Thyroid gland (tissue), 4 donors: ENCODE results near the gene CCDC158.

Experiments
- POLR2A ChIP-seq, 2 donors: fragments of 450-650 bp; IDR thresholded peaks; one replicate each; pipeline ENCODE4 v1.6.1; 2017; ENCODE audit warnings: antibody characterized with exemption in 2 of 2, mild to moderate bottlenecking in 2 of 2, moderate library complexity in 1 of 2
- TF ChIP-seq, protein P1 (sequence below), 6 experiments: fragments of 200-600 bp in 3 of 6; fragments of 450-650 bp in 3 of 6; sonication (generic) in 3 of 6; IDR thresholded peaks; one replicate each; pipeline ENCODE4 v1.5.1; 2016 to 2019; ENCODE audit warnings: antibody characterized with exemption in 6 of 6, mild to moderate bottlenecking in 2 of 6, inconsistent platforms in 1 of 6, moderate library complexity in 1 of 6

DNA sequence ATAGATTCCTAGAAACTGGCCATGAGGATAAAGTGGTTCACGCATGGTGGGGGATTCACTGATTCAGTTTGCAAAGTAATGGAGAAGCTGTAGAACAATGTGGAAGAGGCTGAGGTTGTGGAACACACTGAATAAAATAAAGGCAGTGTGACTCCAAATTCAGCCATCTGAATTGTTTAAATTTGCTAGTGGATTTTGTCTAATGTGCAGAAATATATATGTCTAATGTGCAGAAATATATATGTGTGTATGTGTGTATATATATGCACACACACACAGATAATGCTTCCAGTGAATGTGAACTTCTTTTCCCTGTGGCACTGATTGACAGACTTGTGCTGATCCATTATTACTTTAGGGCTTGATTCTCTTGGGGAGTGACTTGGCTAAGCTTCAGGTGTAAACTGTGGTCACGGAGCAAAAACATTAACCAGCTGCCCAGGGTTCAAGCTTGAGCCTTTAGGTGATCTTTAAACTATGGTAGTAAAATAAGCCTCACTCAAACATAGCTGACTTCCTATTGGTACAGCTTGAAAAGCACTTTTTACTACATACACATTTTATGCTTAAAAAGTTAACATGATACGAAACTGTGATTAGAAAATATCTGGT lies 110.9 kb downstream of the CCDC158 start:
- TF ChIP-seq, protein P1, sequence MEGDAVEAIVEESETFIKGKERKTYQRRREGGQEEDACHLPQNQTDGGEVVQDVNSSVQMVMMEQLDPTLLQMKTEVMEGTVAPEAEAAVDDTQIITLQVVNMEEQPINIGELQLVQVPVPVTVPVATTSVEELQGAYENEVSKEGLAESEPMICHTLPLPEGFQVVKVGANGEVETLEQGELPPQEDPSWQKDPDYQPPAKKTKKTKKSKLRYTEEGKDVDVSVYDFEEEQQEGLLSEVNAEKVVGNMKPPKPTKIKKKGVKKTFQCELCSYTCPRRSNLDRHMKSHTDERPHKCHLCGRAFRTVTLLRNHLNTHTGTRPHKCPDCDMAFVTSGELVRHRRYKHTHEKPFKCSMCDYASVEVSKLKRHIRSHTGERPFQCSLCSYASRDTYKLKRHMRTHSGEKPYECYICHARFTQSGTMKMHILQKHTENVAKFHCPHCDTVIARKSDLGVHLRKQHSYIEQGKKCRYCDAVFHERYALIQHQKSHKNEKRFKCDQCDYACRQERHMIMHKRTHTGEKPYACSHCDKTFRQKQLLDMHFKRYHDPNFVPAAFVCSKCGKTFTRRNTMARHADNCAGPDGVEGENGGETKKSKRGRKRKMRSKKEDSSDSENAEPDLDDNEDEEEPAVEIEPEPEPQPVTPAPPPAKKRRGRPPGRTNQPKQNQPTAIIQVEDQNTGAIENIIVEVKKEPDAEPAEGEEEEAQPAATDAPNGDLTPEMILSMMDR (IDR thresholded peaks at IDR 0.05): no peak
- TF ChIP-seq POLR2A (IDR thresholded peaks at IDR 0.05): no peak
